ENCODE results near the gene LCE1F.

The LCE1F gene

GRCh38 chr1:152796421-152796820 is 21.5 kb downstream of the LCE1F start, which contains the start of gene LCE1D:
LCE1D (plus strand) TSS chr1:152796721; CDS start chr1:152797795, 1,074 bp downstream.
- TF ChIP-seq SIN3A (IDR thresholded peaks at IDR 0.05; ENCODE audit: borderline replicate concordance, insufficient read depth, low read length) (no peak), POLR2AphosphoS5 (IDR thresholded peaks at IDR 0.05; ENCODE audit: low read depth, low read length) (no peak), FOXP2 (optimal IDR thresholded peaks at IDR 0.05; ENCODE audit: borderline replicate concordance, extremely low read depth, extremely low read length, insufficient read depth) (no peak), REST (IDR thresholded peaks at IDR 0.05; ENCODE audit: insufficient read depth in 1 of 2, low read depth in 2 of 2, low read length in 2 of 2) (no peak), TAF1 (IDR thresholded peaks at IDR 0.05; ENCODE audit: borderline replicate concordance, insufficient read depth, low read length) (no peak)

- no peak for TF ChIP-seq FOXP2 (optimal IDR thresholded peaks at IDR 0.05; ENCODE audit: borderline replicate concordance, extremely low read depth, extremely low read length, insufficient read depth)
- TF ChIP-seq TAF1 (IDR thresholded peaks at IDR 0.05; ENCODE audit: borderline replicate concordance, insufficient read depth, low read length) = no peak
- no peak for TF ChIP-seq SIN3A (IDR thresholded peaks at IDR 0.05; ENCODE audit: borderline replicate concordance, insufficient read depth, low read length)
- TF ChIP-seq POLR2AphosphoS5 (IDR thresholded peaks at IDR 0.05; ENCODE audit: low read depth, low read length) = no peak
Measured at GRCh38 chr1:152801333-152801732, 26.4 kb downstream of the LCE1F start.

DNA sequence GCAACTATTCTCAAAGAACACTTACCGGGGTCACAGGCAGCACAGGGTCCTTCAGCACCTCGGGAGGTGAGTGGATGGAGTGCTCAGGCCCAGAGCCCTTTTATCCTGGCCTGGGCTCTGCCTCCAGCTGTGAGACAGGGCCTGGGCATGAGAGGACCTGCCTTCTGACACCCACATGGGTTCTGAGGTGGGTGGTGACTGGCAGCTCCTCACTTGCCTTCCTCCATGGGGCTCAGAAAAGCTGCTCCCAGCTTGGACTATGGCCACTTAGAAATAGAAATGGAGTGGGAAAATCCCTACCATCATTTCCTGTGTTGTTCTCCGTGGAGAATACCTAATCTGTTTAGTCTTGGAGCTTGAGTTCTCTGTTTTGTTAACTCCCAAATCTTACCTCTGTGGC is 31.6 kb downstream of the LCE1F start, which contains the start of gene LCE1C:
Gene LCE1C (minus strand): TSS at position 76 of the 400 bp plus-strand sequence. CDS start 1,173 bp downstream, outside the sequence.
- TF ChIP-seq REST (IDR thresholded peaks at IDR 0.05; ENCODE audit: insufficient read depth in 1 of 2, low read depth in 2 of 2, low read length in 2 of 2) (no peak), SIN3A (IDR thresholded peaks at IDR 0.05; ENCODE audit: borderline replicate concordance, insufficient read depth, low read length) (no peak), POLR2AphosphoS5 (IDR thresholded peaks at IDR 0.05; ENCODE audit: low read depth, low read length) (no peak), FOXP2 (optimal IDR thresholded peaks at IDR 0.05; ENCODE audit: borderline replicate concordance, extremely low read depth, extremely low read length, insufficient read depth) (no peak), TAF1 (IDR thresholded peaks at IDR 0.05; ENCODE audit: borderline replicate concordance, insufficient read depth, low read length) (no peak)

GRCh38 chr1:152811050-152811449 is 36.1 kb downstream of the LCE1F start:
- TF ChIP-seq REST (IDR thresholded peaks at IDR 0.05; ENCODE audit: insufficient read depth in 1 of 2, low read depth in 2 of 2, low read length in 2 of 2) (no peak), TAF1 (IDR thresholded peaks at IDR 0.05; ENCODE audit: borderline replicate concordance, insufficient read depth, low read length) (no peak), SIN3A (IDR thresholded peaks at IDR 0.05; ENCODE audit: borderline replicate concordance, insufficient read depth, low read length) (no peak), POLR2AphosphoS5 (IDR thresholded peaks at IDR 0.05; ENCODE audit: low read depth, low read length) (no peak), FOXP2 (optimal IDR thresholded peaks at IDR 0.05; ENCODE audit: borderline replicate concordance, extremely low read depth, extremely low read length, insufficient read depth) (no peak)

- TF ChIP-seq TAF1 (IDR thresholded peaks at IDR 0.05; ENCODE audit: borderline replicate concordance, insufficient read depth, low read length) (no peak), FOXP2 (optimal IDR thresholded peaks at IDR 0.05; ENCODE audit: borderline replicate concordance, extremely low read depth, extremely low read length, insufficient read depth) (no peak), REST (IDR thresholded peaks at IDR 0.05; ENCODE audit: insufficient read depth in 1 of 2, low read depth in 2 of 2, low read length in 2 of 2) (no peak), POLR2AphosphoS5 (IDR thresholded peaks at IDR 0.05; ENCODE audit: low read depth, low read length) (no peak), SIN3A (IDR thresholded peaks at IDR 0.05; ENCODE audit: borderline replicate concordance, insufficient read depth, low read length) (no peak)
Measured at GRCh38 chr1:152811671-152812070, 36.7 kb downstream of the LCE1F start, which contains the start of gene LCE1B. LCE1B (plus strand) TSS chr1:152811971; CDS start chr1:152812447, 476 bp downstream.
